Activated CD8-positive, alpha-beta memory T cell treated with anti-CD3 and anti-CD28 coated beads for 24 hours (primary cell): ENCODE measurements around the gene GSTM2.

ENCODE experiments used
- DNase-seq: peaks from one replicate; pipeline ENCODE4 v3.0.0-alpha.2; 2020

Gene GSTM2

GRCh38 chr1:109718495-109718894, 50.6 kb downstream of the GSTM2 start:
- no peak for DNase-seq

DNA sequence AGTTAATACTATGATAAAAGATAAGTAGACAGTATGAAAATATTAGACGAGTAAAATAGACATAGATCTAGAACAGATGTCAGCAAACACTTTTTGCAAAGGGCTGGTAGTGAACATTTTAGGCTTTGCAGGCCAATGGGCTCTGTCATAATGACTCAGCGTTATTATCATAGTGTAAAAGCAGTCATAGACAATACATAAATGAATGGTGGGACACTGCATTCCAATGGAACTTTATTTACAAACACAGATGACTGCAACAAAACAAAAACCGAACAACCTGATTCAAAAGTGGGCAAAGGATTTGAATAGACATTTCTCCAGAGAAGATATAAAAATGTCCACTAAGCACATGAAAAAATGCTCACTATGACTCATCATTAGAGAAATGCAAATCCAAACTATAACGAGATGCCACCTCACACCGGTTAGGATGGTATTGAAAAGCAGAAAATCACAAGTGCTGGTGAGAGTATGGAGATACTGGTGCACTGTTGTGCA, 51.5 kb downstream of the GSTM2 start:
- no peak for DNase-seq

GRCh38 chr1:109721042-109721441, 53.2 kb downstream of the GSTM2 start:
- DNase-seq: no peak

DNA sequence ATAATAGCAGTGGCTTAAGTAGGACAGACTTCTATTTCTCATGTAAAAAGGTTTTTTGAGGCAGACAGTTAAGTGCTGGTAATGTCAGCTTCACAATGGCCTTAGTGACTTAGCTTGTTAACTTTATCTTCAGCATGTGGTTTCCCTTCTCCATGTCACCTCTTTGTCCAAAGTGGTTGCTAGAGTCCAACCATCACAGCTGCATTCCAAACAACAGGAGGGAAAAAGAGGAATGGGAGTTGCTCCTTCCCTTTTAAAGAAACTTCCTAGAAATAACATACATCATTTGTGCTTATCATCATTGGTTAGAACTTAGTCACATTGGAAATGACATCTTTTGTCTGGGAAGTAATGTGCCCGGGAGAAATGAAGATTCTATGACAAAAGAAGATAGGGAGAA, 54.1 kb downstream of the GSTM2 start:
- no peak for DNase-seq

DNA sequence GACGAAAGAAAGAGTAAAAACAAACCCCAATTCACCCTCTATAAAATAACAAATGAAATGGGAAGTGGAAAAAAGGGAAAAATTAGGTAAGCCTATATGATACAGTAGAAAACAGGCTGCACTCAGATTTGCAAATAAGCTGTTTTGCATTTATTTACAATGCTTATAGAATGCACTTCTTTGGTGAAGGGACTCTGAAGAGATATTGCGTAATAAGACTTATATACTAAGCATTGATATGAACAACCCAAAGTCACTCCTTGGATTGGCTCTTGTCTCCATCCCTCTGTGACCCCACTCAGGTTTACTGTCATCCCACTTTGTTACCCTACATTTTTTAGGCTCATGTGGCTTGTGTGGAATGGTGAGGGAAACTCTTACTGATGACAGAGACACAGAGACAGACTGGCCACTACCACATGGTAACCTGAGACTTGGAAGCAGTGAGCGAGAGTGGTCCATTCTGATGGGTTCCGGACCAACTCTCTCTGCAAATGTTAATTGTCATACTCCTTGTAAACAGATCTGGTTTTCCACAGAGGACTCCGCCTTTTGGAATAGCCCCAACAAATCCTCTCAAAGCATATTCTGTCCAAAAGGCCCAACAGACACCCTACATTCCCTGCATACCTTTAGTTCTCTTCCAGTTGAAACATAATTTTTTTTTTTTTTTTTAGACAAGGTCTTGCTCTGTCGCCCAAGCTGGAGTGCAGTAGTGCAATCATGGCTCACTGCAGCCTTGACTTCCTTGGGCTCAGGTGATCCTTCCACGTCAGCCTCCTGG, 55.2 kb downstream of the GSTM2 start:
- DNase-seq: no peak
